IMR-90 (cell line): ENCODE results near the gene FNDC3A.

Experiments
- CEBPB ChIP-seq: IDR thresholded peaks from 2 replicates; pipeline ENCODE4 v1.6.1; 2012; ENCODE audit warnings: low read depth, low read length, improper control_type of control experiment
- CTCF ChIP-seq: conservative IDR thresholded peaks from 2 replicates; pipeline ENCODE4 v1.5.1; 2012; ENCODE audit warnings: mild to moderate bottlenecking, low read depth, low read length, improper control_type of control experiment
- ELK1 ChIP-seq: fragments of 150-350 bp; IDR thresholded peaks from 2 replicates; pipeline ENCODE4 v1.6.1; 2016; ENCODE audit warnings: low read depth, mild to moderate bottlenecking, low read length, moderate library complexity, borderline replicate concordance
- FOS ChIP-seq: fragments of 150-350 bp; IDR thresholded peaks from 2 replicates; pipeline ENCODE4 v1.6.1; 2016; ENCODE audit warnings: low read depth, low read length
- MAFK ChIP-seq: IDR thresholded peaks from 2 replicates; pipeline ENCODE4 v1.6.1; 2012; ENCODE audit warnings: low read depth, low read length, improper control_type of control experiment
- MXI1 ChIP-seq: IDR thresholded peaks from 2 replicates; pipeline ENCODE4 v1.6.1; 2012; ENCODE audit warnings: low read depth, mild to moderate bottlenecking, low read length, moderate library complexity, borderline replicate concordance
- NFE2L2 ChIP-seq: fragments of 150-350 bp; IDR thresholded peaks from 2 replicates; pipeline ENCODE4 v1.6.1; 2016; ENCODE audit warnings: low read depth, mild to moderate bottlenecking, low read length
- POLR2A ChIP-seq: IDR thresholded peaks from 2 replicates; pipeline ENCODE4 v1.6.1; 2012; ENCODE audit warnings: mild to moderate bottlenecking, low read depth, low read length
- RAD21 ChIP-seq: IDR thresholded peaks from 2 replicates; pipeline ENCODE4 v1.6.1; 2012; ENCODE audit warnings: low read length, improper control_type of control experiment
- RCOR1 ChIP-seq: IDR thresholded peaks from 2 replicates; pipeline ENCODE4 v1.6.1; 2012; ENCODE audit warnings: mild to moderate bottlenecking, low read length, improper control_type of control experiment; ENCODE audit not compliant: insufficient replicate concordance
- RFX5 ChIP-seq: IDR thresholded peaks from 2 replicates; pipeline ENCODE4 v1.8.0; 2012; ENCODE audit warnings: low read depth, mild to moderate bottlenecking, low read length, moderate library complexity
- SMC3 ChIP-seq: fragments of 150-350 bp; IDR thresholded peaks from 2 replicates; pipeline ENCODE4 v1.6.1; 2016; ENCODE audit warnings: low read depth, mild to moderate bottlenecking, antibody characterized with exemption, low read length, moderate library complexity
- USF2 ChIP-seq: fragments of 150-350 bp; IDR thresholded peaks from 2 replicates; pipeline ENCODE4 v1.6.1; 2017; ENCODE audit warnings: mild to moderate bottlenecking, antibody characterized with exemption, low read length, low read depth

GRCh38 chr13:49057176-49057575 lies 81.5 kb downstream of the FNDC3A start:
- TF ChIP-seq FOS (no peak), RAD21 (no peak), CTCF (no peak), RCOR1 (no peak), POLR2A (no peak), NFE2L2 (no peak), USF2 (no peak), MAFK (no peak), MXI1 (no peak), RFX5 (no peak), SMC3 (no peak), ELK1 (no peak), CEBPB (no peak)
